Activated CD8-positive, alpha-beta T cell treated with anti-CD3 and anti-CD28 coated beads, Interleukin-2, amount 10 ng/mL, durations not matched to agents 7 days and 5 days (primary cell): ENCODE results near the gene RABGEF1. TPM values are rescaled to one million over a fixed set of nuclear protein-coding genes. Genes with fewer than 3 reads are reported as not detected.
A peak's percentile ranks its signal among the peaks of the same experiment; 100 is the strongest.
"Not testable (repeated sequence)": the region's sequence is repeated elsewhere in the genome, so short reads cannot be mapped to it uniquely, and the experiment has no call there.

Source experiments
- ATAC-seq: fragments of 150-1000 bp; cut with Tn5 transposase; one replicate; pipeline ENCODE4 v1.10.0; 2021; ENCODE audit warnings: moderate library complexity
- CTCF ChIA-PET: fragments of 350-600 bp; sonication (Branson Sonifier 250); formaldehyde crosslinking; loops from one replicate; lab custom pipeline; 2021; ENCODE audit warnings: antibody characterized with exemption; lab: Charles Lee
- POLR2A ChIA-PET: fragments of 350-600 bp; sonication (Branson Sonifier 250); formaldehyde crosslinking; loops from one replicate; lab custom pipeline; 2021; ENCODE audit warnings: antibody characterized with exemption; lab: Charles Lee
- DNase-seq: peaks from one replicate; pipeline ENCODE4 v3.0.0-alpha.2; 2020
- H3K27ac Mint-ChIP-seq: one replicate; pipeline ENCODE4 v1.8.0; 2021; ENCODE audit warnings: mild to moderate bottlenecking, mixed read lengths
- H3K27me3 Mint-ChIP-seq: one replicate; pipeline ENCODE4 v1.8.0; 2021; ENCODE audit warnings: low read depth, mixed read lengths
- H3K36me3 Mint-ChIP-seq: one replicate; pipeline ENCODE4 v1.8.0; 2021; ENCODE audit warnings: low read depth, mixed read lengths
- H3K4me1 Mint-ChIP-seq: one replicate; pipeline ENCODE4 v1.8.0; 2021; ENCODE audit warnings: low read depth, mixed read lengths
- H3K4me3 Mint-ChIP-seq: one replicate; pipeline ENCODE4 v1.8.0; 2021; ENCODE audit warnings: mild to moderate bottlenecking, mixed read lengths
- H3K9me3 Mint-ChIP-seq: one replicate; pipeline ENCODE4 v1.8.0; 2022; ENCODE audit warnings: mixed read lengths; ENCODE audit not compliant: insufficient read depth
- total RNA-seq, 2 experiments: library from RNA; stranded (reverse); gene quantifications; one replicate each; pipeline ENCODE4 v1.2.3, GENCODE V29; 2021

The RABGEF1 gene
- total RNA-seq, 2 experiments from 2014 or later = 23.2 to 23.8 TPM

DNA sequence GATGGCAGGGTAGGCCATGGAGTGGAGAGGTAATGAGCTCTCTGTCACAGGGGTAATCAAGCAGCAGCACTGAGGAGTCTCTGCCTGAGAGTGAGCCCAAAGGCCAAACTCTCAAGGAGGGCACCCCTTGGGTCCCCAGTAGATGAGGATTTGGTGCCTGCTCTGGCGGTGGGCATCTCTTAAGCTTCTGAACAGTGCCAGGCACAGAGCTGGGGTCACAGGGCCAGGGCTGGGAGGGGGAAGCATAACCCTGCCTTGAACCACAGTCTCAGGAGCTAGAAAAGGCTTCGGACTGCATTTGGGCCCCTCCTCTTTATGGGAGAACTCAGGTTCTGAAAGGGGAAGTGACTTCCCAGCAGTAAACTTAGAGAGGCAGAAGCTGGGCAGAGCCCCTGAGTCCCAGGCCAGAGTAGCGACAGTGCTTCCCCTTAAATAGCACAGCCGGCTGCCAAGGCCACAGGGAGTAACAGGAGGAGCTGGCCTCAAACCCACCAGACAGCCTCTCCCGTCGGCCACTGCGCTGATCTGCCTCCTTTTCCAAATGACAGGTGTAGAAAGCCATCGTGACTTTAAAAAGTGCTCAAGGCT lies 76.8 kb downstream of the RABGEF1 start:
- CTCF ChIA-PET, DNase-seq, H3K36me3 Mint-ChIP-seq, H3K27me3 Mint-ChIP-seq, H3K4me3 Mint-ChIP-seq, H3K4me1 Mint-ChIP-seq, H3K27ac Mint-ChIP-seq, H3K9me3 Mint-ChIP-seq, POLR2A ChIA-PET: not testable (repeated sequence)
- ATAC-seq = peak; percentile 33

DNA sequence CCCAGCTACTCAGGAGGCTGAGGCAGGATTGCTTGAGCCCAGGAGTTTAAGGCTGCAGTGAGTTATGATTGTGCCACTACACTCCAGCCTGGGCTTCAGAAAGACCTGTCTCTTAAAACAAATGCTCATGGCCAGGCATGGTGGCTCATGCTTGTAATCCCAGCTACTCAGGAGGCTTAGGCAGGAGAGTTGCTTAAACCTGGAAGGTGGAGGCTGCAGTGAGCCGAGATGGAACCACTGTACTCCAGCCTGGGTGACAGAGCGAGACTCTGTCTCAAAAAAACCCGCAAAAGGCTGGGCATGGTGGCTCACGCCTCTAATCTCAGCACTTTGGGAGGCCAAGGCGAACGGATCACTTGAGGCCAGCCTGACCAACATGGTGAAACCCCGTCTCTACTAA lies 77.4 kb downstream of the RABGEF1 start:
- H3K36me3 Mint-ChIP-seq, H3K27ac Mint-ChIP-seq, DNase-seq, CTCF ChIA-PET, ATAC-seq, H3K9me3 Mint-ChIP-seq, H3K27me3 Mint-ChIP-seq, H3K4me3 Mint-ChIP-seq, POLR2A ChIA-PET, H3K4me1 Mint-ChIP-seq: not testable (repeated sequence)

GRCh38 chr7:66824041-66824440 lies 83.5 kb downstream of the RABGEF1 start:
- H3K36me3 Mint-ChIP-seq = no peaks in the 10 kb centered on the region
- H3K27ac Mint-ChIP-seq = no peak overlapping the region
- CTCF ChIA-PET = interaction anchor here (1.2 to 1.9 kb wide), 2 partner anchors 12 to 21 kb away, joined by 3 to 5 read pairs; no protein-coding TSS in a partner anchor
- no peak overlapping the region for H3K4me3 Mint-ChIP-seq
- POLR2A ChIA-PET = no interaction called here
- H3K27me3 Mint-ChIP-seq = no peaks in the 10 kb centered on the region
- H3K4me1 Mint-ChIP-seq = no peaks in the 10 kb centered on the region
- ATAC-seq (no peak), DNase-seq (no peak)
- H3K9me3 Mint-ChIP-seq = no peaks in the 10 kb centered on the region

DNA sequence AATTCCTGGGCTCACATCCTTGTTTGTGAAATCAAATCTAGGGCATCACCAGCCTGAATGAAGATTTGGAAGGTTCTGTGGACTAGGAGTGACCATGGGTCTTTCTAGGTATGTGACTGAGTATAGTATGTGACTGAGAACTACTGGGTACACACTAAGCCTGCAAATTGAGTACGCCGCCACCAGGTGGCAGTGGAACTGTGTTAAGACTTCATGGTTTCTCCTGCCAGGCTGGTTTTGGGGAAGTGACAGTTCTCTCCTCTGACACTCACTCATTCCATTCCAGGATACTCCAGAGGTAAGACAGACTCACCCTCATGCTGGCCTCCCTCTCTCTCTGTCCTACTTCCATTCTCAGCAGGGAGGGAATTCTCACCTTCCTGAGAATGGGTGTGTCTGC lies 85.0 kb downstream of the RABGEF1 start:
- POLR2A ChIA-PET, H3K4me1 Mint-ChIP-seq, H3K27ac Mint-ChIP-seq, H3K36me3 Mint-ChIP-seq, H3K4me3 Mint-ChIP-seq, H3K27me3 Mint-ChIP-seq, H3K9me3 Mint-ChIP-seq: not testable (repeated sequence)
- peak; percentile 45 for DNase-seq
- CTCF ChIA-PET = interaction anchor here (1.9 kb wide), 1 partner anchor 19 kb away, joined by 5 read pairs; no protein-coding TSS in a partner anchor
- ATAC-seq = peak; percentile 39

DNA sequence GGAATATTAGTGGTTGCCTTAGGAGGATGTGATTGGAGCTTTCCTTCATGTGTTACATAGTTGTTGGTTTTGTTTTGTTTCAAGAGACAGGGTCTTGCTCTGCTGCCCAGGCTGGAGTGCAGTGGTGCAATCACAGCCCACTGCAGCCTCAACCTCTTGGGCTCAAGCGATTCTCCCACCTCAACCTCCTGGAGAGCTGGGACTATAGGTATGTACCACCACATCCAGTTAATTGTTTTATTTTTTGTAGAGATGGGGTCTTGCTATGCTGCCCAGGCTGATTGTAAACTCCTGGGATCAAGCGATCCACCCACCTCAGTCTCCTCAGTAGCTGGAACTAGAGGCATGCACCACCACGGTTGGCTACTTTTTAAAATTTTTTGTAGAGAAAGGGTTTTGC lies 86.1 kb downstream of the RABGEF1 start:
- H3K9me3 Mint-ChIP-seq = no peaks in the 10 kb centered on the region
- POLR2A ChIA-PET = interaction anchor here (0.6 kb wide), 1 partner anchor 18 kb away, joined by 3 read pairs; no protein-coding TSS in a partner anchor
- ATAC-seq (no peak), DNase-seq (no peak)
- H3K27me3 Mint-ChIP-seq = no peaks in the 10 kb centered on the region
- no peaks in the 10 kb centered on the region for H3K36me3 Mint-ChIP-seq
- no peak overlapping the region for H3K27ac Mint-ChIP-seq
- H3K4me3 Mint-ChIP-seq = no peak overlapping the region
- CTCF ChIA-PET = no interaction called here
- H3K4me1 Mint-ChIP-seq = no peaks in the 10 kb centered on the region

GRCh38 chr7:66830976-66831375 lies 90.4 kb downstream of the RABGEF1 start:
- H3K27ac Mint-ChIP-seq, ATAC-seq, DNase-seq, H3K36me3 Mint-ChIP-seq, H3K9me3 Mint-ChIP-seq, CTCF ChIA-PET, H3K27me3 Mint-ChIP-seq, H3K4me1 Mint-ChIP-seq, POLR2A ChIA-PET, H3K4me3 Mint-ChIP-seq: not testable (repeated sequence)

- Mint-ChIP-seq H3K27me3 (no peaks in the 10 kb centered on the region), H3K9me3 (no peaks in the 10 kb centered on the region), H3K4me1 (no peaks in the 10 kb centered on the region), H3K36me3 (no peaks in the 10 kb centered on the region), H3K27ac (no peak overlapping the region), H3K4me3 (no peak overlapping the region)
- CTCF ChIA-PET = no interaction called here
- POLR2A ChIA-PET = no interaction called here
- no peak for ATAC-seq
- no peak for DNase-seq
Observed at GRCh38 chr7:66832531-66833351, 92.2 kb downstream of the RABGEF1 start.

GRCh38 chr7:66837007-66837406 lies 96.5 kb downstream of the RABGEF1 start:
- no peaks in the 10 kb centered on the region for H3K27me3 Mint-ChIP-seq
- no peaks in the 10 kb centered on the region for H3K4me1 Mint-ChIP-seq
- no peaks in the 10 kb centered on the region for H3K9me3 Mint-ChIP-seq
- DNase-seq (peak; percentile 56), ATAC-seq (peak; percentile 55)
- H3K4me3 Mint-ChIP-seq = no peak overlapping the region
- ChIA-PET POLR2A (no interaction called here), CTCF (no interaction called here)
- H3K27ac Mint-ChIP-seq = no peak overlapping the region
- H3K36me3 Mint-ChIP-seq = no peaks in the 10 kb centered on the region

DNA sequence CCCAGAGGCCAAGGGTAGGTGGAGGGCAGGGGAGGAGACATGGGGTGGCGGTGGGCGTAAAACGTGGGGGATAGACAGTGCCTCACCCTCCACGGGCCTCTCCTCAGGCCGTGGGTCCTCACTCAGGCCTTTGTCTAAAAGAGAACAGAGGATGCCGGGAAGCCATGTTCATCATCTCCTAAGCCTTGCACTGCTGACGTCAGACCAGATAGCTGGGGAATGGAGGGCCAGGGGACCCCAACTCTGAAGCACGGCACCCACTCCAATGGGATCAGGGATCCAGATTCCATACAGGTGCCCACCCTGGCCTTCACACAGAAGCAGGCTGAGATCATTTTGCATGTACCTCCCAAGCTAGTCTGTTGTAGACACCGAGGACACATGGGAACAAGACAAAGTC lies 97.1 kb downstream of the RABGEF1 start:
- no peak overlapping the region for H3K4me3 Mint-ChIP-seq
- no peaks in the 10 kb centered on the region for H3K4me1 Mint-ChIP-seq
- no peaks in the 10 kb centered on the region for H3K27me3 Mint-ChIP-seq
- H3K36me3 Mint-ChIP-seq = no peaks in the 10 kb centered on the region
- POLR2A ChIA-PET = no interaction called here
- ATAC-seq (no peak), DNase-seq (no peak)
- CTCF ChIA-PET = interaction anchor here (1.3 kb wide), 1 partner anchor 12 kb away, joined by 4 read pairs; no protein-coding TSS in a partner anchor
- no peak overlapping the region for H3K27ac Mint-ChIP-seq
- H3K9me3 Mint-ChIP-seq = no peaks in the 10 kb centered on the region

DNA sequence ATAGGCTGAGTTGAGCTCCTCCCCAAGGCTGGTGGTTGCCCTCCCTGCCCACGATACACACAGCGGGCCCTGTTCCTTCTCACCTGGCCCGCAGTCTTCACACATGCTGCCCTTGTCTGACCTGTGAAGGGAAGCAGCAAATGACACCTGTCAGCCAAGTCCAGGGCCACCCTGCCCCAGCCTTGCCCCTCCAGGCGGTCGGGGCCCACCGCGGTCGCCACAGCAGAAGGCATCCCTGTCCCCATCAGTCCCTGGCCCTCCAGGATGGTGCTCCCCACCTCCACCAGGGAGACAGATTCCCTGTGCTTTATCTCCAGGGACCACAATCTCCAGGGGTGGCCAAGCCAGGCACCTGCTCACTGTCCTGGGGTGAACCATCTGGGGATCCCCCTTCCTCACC lies 99.3 kb downstream of the RABGEF1 start:
- ATAC-seq = no peak
- Mint-ChIP-seq H3K27me3 (no peaks in the 10 kb centered on the region), H3K27ac (no peak overlapping the region)

GRCh38 chr7:66840316-66840715 lies 99.8 kb downstream of the RABGEF1 start:
- peaks cover 4% of the 10 kb centered on the region for H3K36me3 Mint-ChIP-seq
- no peak for ATAC-seq
- no peak overlapping the region for H3K4me3 Mint-ChIP-seq
- H3K4me1 Mint-ChIP-seq = peaks cover 8% of the 10 kb centered on the region
- no peak overlapping the region for H3K27ac Mint-ChIP-seq
- no peaks in the 10 kb centered on the region for H3K9me3 Mint-ChIP-seq
- H3K27me3 Mint-ChIP-seq = no peaks in the 10 kb centered on the region
- ChIA-PET CTCF (no interaction called here), POLR2A (no interaction called here)
- no peak for DNase-seq

More for the DNA sequence above, 99.3 kb downstream of the RABGEF1 start:
- POLR2A ChIA-PET = no interaction called here
- DNase-seq = no peak
- Mint-ChIP-seq H3K4me1 (peaks cover 5% of the 10 kb centered on the region), H3K4me3 (no peak overlapping the region), H3K36me3 (peaks cover under 1% of the 10 kb centered on the region), H3K9me3 (no peaks in the 10 kb centered on the region)
- CTCF ChIA-PET = no interaction called here

DNA sequence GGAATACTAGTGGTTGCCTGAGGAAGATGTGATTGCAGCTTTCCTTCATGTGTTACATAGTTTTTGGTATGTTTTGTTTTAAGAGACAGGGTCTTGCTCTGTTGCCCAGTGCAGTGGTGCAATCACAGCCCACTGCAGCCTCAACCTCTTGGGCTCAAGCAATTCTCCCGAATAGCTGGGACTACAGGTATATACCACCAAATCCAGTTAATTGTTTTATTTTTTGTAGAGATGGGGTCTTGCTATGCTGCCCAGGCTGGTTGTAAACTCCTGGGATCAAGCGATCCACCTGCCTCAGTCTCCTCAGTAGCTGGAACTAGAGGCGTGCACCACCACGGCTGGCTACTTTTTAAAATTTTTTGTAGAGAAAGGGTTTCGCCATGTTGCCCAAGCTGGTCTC lies 101.4 kb downstream of the RABGEF1 start:
- ATAC-seq = no peak
- Mint-ChIP-seq H3K27ac (no peak overlapping the region), H3K4me1 (peaks cover 16% of the 10 kb centered on the region), H3K9me3 (no peaks in the 10 kb centered on the region), H3K4me3 (no peak overlapping the region), H3K27me3 (no peaks in the 10 kb centered on the region), H3K36me3 (peaks cover 4% of the 10 kb centered on the region)
- CTCF ChIA-PET = no interaction called here
- POLR2A ChIA-PET = no interaction called here
- no peak for DNase-seq
